Muscle layer of duodenum (tissue), 2 donors: ENCODE results near the gene JARID2.

Source experiments
- H3K27ac ChIP-seq: one replicate; pipeline ENCODE4 v1.7.0; 2013; ENCODE audit warnings: mild to moderate bottlenecking, low read length
- H3K27me3 ChIP-seq: one replicate; pipeline ENCODE4 v1.7.0; 2013; ENCODE audit warnings: low read depth, mild to moderate bottlenecking, control low read depth, low read length
- H3K36me3 ChIP-seq, 2 donors: one replicate each; pipeline ENCODE4 v1.7.0; 2013; ENCODE audit warnings: low read length in 2 of 2, control low read depth in 1 of 2, mild to moderate bottlenecking in 1 of 2; ENCODE audit not compliant: insufficient read depth in 2 of 2, control insufficient read depth in 1 of 2
- H3K4me1 ChIP-seq, 2 donors: one replicate each; pipeline ENCODE4 v1.7.0; 2013; ENCODE audit warnings: low read length in 2 of 2, mild to moderate bottlenecking in 2 of 2, control low read depth in 1 of 2, moderate library complexity in 1 of 2; ENCODE audit not compliant: insufficient read depth in 2 of 2, control insufficient read depth in 1 of 2
- H3K4me3 ChIP-seq, 2 donors: one replicate each; pipeline ENCODE4 v1.7.0; 2013; ENCODE audit warnings: low read length in 2 of 2, low read depth in 1 of 2, mild to moderate bottlenecking in 1 of 2
- H3K9me3 ChIP-seq, 2 donors: one replicate each; pipeline ENCODE4 v1.7.0; 2013; ENCODE audit warnings: low read length in 2 of 2, control low read depth in 1 of 2, mild to moderate bottlenecking in 1 of 2; ENCODE audit not compliant: control insufficient read depth in 1 of 2
- donor health status: healthy.

The JARID2 gene

DNA sequence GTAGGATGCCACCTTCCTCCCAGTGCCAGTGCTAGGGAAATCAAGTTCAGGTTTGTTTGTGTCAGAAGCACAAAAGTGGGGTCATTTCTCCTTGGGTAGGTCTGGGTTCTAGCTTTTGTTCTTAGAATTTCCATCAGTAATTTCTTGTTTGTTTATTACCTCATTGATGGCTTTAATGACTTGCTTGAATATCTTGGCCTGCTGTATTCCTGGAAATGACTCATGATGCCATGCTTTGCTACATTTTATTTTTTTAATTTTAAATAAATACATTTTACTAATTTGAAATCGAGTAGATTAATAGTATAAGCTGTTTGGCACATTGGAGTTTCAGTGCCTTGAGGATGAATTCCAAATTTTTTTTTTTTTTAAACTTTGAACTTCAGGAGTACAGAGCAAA, 189.6 kb downstream of the JARID2 start:
- H3K9me3 ChIP-seq: no peaks in the 10 kb centered on the region
- H3K27ac ChIP-seq: no peak overlapping the region
- H3K27me3 ChIP-seq: no peaks in the 10 kb centered on the region
- H3K4me1 ChIP-seq: peaks cover 21 to 34% of the 10 kb centered on the region in 2 donors
- H3K36me3 ChIP-seq: no peaks in the 10 kb centered on the region
- H3K4me3 ChIP-seq: no peak overlapping the region

DNA sequence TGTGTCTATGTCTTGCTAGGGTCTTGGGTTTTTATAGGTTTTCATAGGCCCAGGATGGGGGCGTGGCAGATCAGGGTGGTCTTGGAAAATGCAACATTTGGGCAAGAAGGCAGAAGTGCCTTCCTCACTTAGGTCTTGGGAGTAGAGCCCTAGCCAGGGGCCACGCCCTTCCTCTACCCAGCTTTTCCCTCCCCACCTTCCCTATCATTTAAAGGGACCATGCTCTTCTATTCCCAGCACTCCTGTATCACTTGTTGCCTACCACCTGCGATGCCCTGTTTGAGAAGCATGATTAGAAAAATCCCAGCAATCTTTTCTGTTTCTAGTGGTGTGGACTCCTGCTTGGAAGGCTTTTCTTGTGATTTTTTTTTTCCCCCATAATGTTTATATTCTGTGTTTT, 190.6 kb downstream of the JARID2 start:
- no peaks in the 10 kb centered on the region for H3K36me3 ChIP-seq
- H3K27ac ChIP-seq: no peak overlapping the region
- H3K4me1 ChIP-seq: peaks cover 16 to 32% of the 10 kb centered on the region in 2 donors
- H3K9me3 ChIP-seq: no peaks in the 10 kb centered on the region
- H3K27me3 ChIP-seq: no peaks in the 10 kb centered on the region
- H3K4me3 ChIP-seq: no peak overlapping the region

- no peaks in the 10 kb centered on the region for H3K9me3 ChIP-seq
- no peak overlapping the region for H3K4me3 ChIP-seq
- H3K27me3 ChIP-seq: no peaks in the 10 kb centered on the region
- H3K27ac ChIP-seq: no peak overlapping the region
- peaks cover 17 to 27% of the 10 kb centered on the region in 2 donors for H3K4me1 ChIP-seq
- H3K36me3 ChIP-seq: no peaks in the 10 kb centered on the region
Measured at GRCh38 chr6:15437090-15437635, 191.3 kb downstream of the JARID2 start.

DNA sequence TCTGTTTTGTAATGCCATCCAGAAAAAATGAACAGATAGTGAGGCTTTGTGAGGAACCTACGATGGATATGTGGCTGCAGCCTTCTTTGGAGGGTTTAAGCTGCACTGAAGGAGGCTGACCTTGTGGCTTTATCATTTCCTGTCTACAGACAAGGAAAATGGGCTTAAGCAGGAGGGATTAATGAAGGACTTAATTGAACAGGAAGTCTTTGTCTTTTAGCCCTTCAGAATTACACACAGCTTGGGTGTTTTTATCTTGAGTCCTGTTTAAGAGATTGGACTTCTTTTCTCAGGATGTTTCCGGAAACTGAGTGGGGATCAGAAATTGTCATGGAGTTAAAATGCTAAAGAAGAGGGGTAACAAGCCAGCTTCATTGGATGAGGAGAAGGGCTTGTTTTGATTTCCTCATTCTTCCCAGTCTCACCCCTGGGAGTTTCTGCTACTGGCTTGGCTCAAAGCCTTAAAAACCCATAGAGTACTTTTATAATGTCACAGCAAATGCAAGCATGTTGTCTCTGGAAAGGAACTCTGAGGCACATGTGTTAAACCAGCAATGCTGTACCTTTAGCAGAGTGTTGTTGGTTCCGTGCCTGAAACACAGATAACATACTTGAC, 193.6 kb downstream of the JARID2 start:
- Histone ChIP-seq H3K27me3 (no peaks in the 10 kb centered on the region), H3K36me3 (no peaks in the 10 kb centered on the region), H3K9me3 (no peaks in the 10 kb centered on the region), H3K4me1 (peaks cover 20 to 21% of the 10 kb centered on the region in 2 donors), H3K4me3 (no peak overlapping the region), H3K27ac (no peak overlapping the region)

DNA sequence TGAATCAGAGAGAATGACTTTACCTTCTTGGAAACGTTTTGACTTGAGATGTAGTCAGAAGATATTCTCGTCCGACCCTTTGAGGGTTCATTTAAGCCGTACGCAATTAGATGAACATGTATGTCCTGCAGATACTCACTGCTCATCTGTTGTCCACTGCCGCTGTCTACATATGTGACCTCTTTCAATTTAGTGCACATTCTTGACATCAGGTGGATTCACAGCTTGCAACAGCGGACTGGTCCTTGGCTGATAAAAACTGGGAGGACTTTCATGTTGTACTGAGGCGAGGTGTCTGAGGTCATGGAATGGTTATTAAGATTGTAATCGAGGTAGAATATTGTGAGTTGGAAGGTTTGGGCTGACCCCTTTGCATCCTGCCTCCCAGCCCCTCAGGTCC, 194.2 kb downstream of the JARID2 start:
- H3K9me3 ChIP-seq: no peaks in the 10 kb centered on the region
- no peaks in the 10 kb centered on the region for H3K36me3 ChIP-seq
- no peaks in the 10 kb centered on the region for H3K27me3 ChIP-seq
- no peak overlapping the region for H3K27ac ChIP-seq
- no peak overlapping the region for H3K4me3 ChIP-seq
- H3K4me1 ChIP-seq: peaks cover 20 to 24% of the 10 kb centered on the region in 2 donors

GRCh38 chr6:15441215-15441868, 195.5 kb downstream of the JARID2 start:
- Histone ChIP-seq H3K9me3 (no peaks in the 10 kb centered on the region), H3K36me3 (no peaks in the 10 kb centered on the region), H3K4me3 (no peak overlapping the region), H3K27ac (no peak overlapping the region), H3K27me3 (no peaks in the 10 kb centered on the region), H3K4me1 (peaks cover 20 to 29% of the 10 kb centered on the region in 2 donors)

DNA sequence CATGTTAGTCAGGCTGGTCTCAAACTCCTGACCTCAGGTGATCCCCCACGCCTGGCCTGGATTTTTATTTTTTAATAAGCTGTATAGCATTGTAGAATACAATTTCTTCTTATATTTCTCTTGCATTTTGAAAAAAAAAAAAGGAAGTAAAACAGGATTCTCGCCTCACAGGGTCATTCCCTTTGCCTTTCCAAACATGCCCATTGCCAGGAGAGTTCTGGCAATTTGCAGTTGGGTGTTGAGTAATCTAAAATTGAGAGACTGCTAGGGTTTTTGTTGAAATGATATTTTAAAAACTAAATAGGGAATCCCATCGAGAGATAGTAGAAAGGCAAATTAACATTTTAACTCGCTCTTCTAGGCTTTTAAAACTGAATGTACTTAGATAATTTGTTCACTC, 196.1 kb downstream of the JARID2 start:
- Histone ChIP-seq H3K27me3 (no peaks in the 10 kb centered on the region), H3K27ac (no peak overlapping the region), H3K4me3 (no peak overlapping the region), H3K4me1 (peaks cover 20 to 29% of the 10 kb centered on the region in 2 donors), H3K9me3 (no peaks in the 10 kb centered on the region), H3K36me3 (no peaks in the 10 kb centered on the region)

DNA sequence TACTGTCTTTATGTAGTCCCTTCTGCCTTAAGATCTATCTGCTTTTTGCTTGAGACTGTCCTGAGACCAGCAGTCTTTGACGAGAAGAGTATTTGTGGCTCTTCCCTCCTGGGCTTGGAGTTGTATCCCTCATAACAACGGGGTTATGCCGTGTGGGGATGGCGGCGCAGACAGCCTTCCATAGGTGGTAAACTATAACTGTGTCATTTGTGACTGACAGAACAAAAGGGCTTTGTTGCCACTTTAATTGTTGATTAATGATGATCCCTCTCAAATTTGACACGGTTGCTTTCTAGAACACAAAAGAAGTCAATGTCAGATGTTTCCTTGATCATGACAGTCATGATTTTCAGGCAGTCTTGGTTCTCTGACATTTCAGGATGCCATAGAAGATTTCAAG, 196.6 kb downstream of the JARID2 start:
- no peaks in the 10 kb centered on the region for H3K9me3 ChIP-seq
- H3K27ac ChIP-seq: no peak overlapping the region
- H3K4me3 ChIP-seq: no peak overlapping the region
- no peaks in the 10 kb centered on the region for H3K27me3 ChIP-seq
- H3K36me3 ChIP-seq: no peaks in the 10 kb centered on the region
- peaks cover 20 to 29% of the 10 kb centered on the region in 2 donors for H3K4me1 ChIP-seq

GRCh38 chr6:15443119-15443830, 197.4 kb downstream of the JARID2 start:
- no peak overlapping the region for H3K4me3 ChIP-seq
- no peaks in the 10 kb centered on the region for H3K36me3 ChIP-seq
- no peaks in the 10 kb centered on the region for H3K27me3 ChIP-seq
- H3K27ac ChIP-seq: no peak overlapping the region
- no peaks in the 10 kb centered on the region for H3K9me3 ChIP-seq
- H3K4me1 ChIP-seq: peaks cover 20 to 29% of the 10 kb centered on the region in 2 donors

- Histone ChIP-seq H3K27me3 (no peaks in the 10 kb centered on the region), H3K27ac (no peak overlapping the region), H3K36me3 (no peaks in the 10 kb centered on the region), H3K4me3 (no peak overlapping the region), H3K9me3 (no peaks in the 10 kb centered on the region), H3K4me1 (peaks cover 20 to 28% of the 10 kb centered on the region in 2 donors)
Measured at GRCh38 chr6:15444081-15444731, 198.3 kb downstream of the JARID2 start.

DNA sequence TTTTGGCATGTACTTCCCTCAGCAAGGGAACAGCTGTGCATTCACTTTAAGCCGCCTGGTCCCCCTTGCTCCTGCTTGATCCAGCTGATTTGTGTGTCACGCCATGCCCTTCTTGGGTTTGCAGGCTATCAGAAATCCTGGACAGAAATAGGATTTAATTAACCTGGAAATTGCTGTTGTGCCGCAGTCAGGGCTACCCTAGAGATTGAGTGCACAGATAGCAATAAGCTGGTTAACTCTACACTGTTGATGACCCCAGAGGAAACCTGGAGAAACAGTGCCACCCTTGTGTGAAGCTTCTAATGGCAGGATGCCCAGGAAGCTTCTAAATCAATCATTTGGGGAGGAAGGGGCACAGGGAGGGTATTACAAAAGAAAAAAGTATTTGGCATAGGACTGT, 199.0 kb downstream of the JARID2 start:
- Histone ChIP-seq H3K9me3 (no peaks in the 10 kb centered on the region), H3K27me3 (no peaks in the 10 kb centered on the region), H3K36me3 (no peaks in the 10 kb centered on the region), H3K27ac (no peak overlapping the region), H3K4me3 (no peak overlapping the region), H3K4me1 (peaks cover 15 to 21% of the 10 kb centered on the region in 2 donors)
